Measurements from ENCODE around the gene IL1RAPL2.

Gene IL1RAPL2

GRCh38 chrX:104921584-104922205 is 355.7 kb downstream of the IL1RAPL2 start:
- TF ChIP-seq CREB1 (IDR thresholded peaks at IDR 0.05; ENCODE audit: low read depth) (no peak), USF1 (IDR thresholded peaks at IDR 0.05) (no peak)

GRCh38 chrX:104922206-104922621 is 356.2 kb downstream of the IL1RAPL2 start:
- no peak for TF ChIP-seq TCF12 (IDR thresholded peaks at IDR 0.05; ENCODE audit: low read depth)
- TF ChIP-seq RAD21 (IDR thresholded peaks at IDR 0.05; ENCODE audit: low read depth) = peak; percentile 78
- no peak for TF ChIP-seq EP300 (IDR thresholded peaks at IDR 0.05; ENCODE audit: borderline replicate concordance)

GRCh38 chrX:104929324-104929723 is 363.3 kb downstream of the IL1RAPL2 start:
- TF ChIP-seq TEAD4 (IDR thresholded peaks at IDR 0.05) = no peak
- TF ChIP-seq RAD21 (IDR thresholded peaks at IDR 0.05; ENCODE audit: low read depth) = no peak
- no peak for TF ChIP-seq CEBPB (IDR thresholded peaks at IDR 0.05)
- no peak for TF ChIP-seq NFIC (IDR thresholded peaks at IDR 0.05)
- no peak for TF ChIP-seq EP300 (IDR thresholded peaks at IDR 0.05; ENCODE audit: borderline replicate concordance)
- no peak for TF ChIP-seq USF1 (IDR thresholded peaks at IDR 0.05)
- no peak for TF ChIP-seq TAF1 (IDR thresholded peaks at IDR 0.05; ENCODE audit: low read depth)

GRCh38 chrX:104935581-104935980 is 369.6 kb downstream of the IL1RAPL2 start:
- TF ChIP-seq MAX (IDR thresholded peaks at IDR 0.05) = no peak
- TF ChIP-seq NFIC (IDR thresholded peaks at IDR 0.05) = no peak
- no peak for TF ChIP-seq EGR1 (IDR thresholded peaks at IDR 0.05)
- TF ChIP-seq YY1 (IDR thresholded peaks at IDR 0.05; ENCODE audit: low read depth) = no peak
- TF ChIP-seq CEBPB (IDR thresholded peaks at IDR 0.05) = no peak
- no peak for TF ChIP-seq RAD21 (IDR thresholded peaks at IDR 0.05; ENCODE audit: low read depth)
- no peak for TF ChIP-seq REST (IDR thresholded peaks at IDR 0.05; ENCODE audit: low read depth)
- no peak for TF ChIP-seq EP300 (IDR thresholded peaks at IDR 0.05; ENCODE audit: borderline replicate concordance)
- TF ChIP-seq FOXM1 (IDR thresholded peaks at IDR 0.05; ENCODE audit: borderline replicate concordance, low read depth) = no peak

- TF ChIP-seq CREB1 (IDR thresholded peaks at IDR 0.05; ENCODE audit: low read depth) (no peak), EGR1 (IDR thresholded peaks at IDR 0.05) (no peak), ZBTB7A (IDR thresholded peaks at IDR 0.05; ENCODE audit: low read depth) (no peak), USF1 (IDR thresholded peaks at IDR 0.05) (no peak), YY1 (IDR thresholded peaks at IDR 0.05; ENCODE audit: low read depth) (no peak), NFIC (IDR thresholded peaks at IDR 0.05) (no peak), CEBPB (IDR thresholded peaks at IDR 0.05) (no peak), MAX (IDR thresholded peaks at IDR 0.05) (no peak), TCF12 (IDR thresholded peaks at IDR 0.05; ENCODE audit: low read depth) (no peak), RAD21 (IDR thresholded peaks at IDR 0.05; ENCODE audit: low read depth) (no peak), TAF1 (IDR thresholded peaks at IDR 0.05; ENCODE audit: low read depth) (no peak), EP300 (IDR thresholded peaks at IDR 0.05; ENCODE audit: borderline replicate concordance) (no peak), REST (IDR thresholded peaks at IDR 0.05; ENCODE audit: low read depth) (no peak), TEAD4 (IDR thresholded peaks at IDR 0.05) (no peak), FOXM1 (IDR thresholded peaks at IDR 0.05; ENCODE audit: borderline replicate concordance, low read depth) (no peak)
Observed at GRCh38 chrX:104953251-104953650, 387.3 kb downstream of the IL1RAPL2 start.

- TF ChIP-seq MAX (IDR thresholded peaks at IDR 0.05) (no peak), ZBTB7A (IDR thresholded peaks at IDR 0.05; ENCODE audit: low read depth) (no peak), EGR1 (IDR thresholded peaks at IDR 0.05) (no peak), FOXM1 (IDR thresholded peaks at IDR 0.05; ENCODE audit: borderline replicate concordance, low read depth) (no peak), CREB1 (IDR thresholded peaks at IDR 0.05; ENCODE audit: low read depth) (no peak), TEAD4 (IDR thresholded peaks at IDR 0.05) (no peak), NFIC (IDR thresholded peaks at IDR 0.05) (no peak), USF1 (IDR thresholded peaks at IDR 0.05) (no peak), TCF12 (IDR thresholded peaks at IDR 0.05; ENCODE audit: low read depth) (no peak), YY1 (IDR thresholded peaks at IDR 0.05; ENCODE audit: low read depth) (no peak), CEBPB (IDR thresholded peaks at IDR 0.05) (no peak), TAF1 (IDR thresholded peaks at IDR 0.05; ENCODE audit: low read depth) (no peak)
Observed at GRCh38 chrX:104961926-104962325, 395.9 kb downstream of the IL1RAPL2 start.
